ENCODE results near the gene DAB2IP.
"Not testable (repeated sequence)": the region's sequence is repeated elsewhere in the genome, so short reads cannot be mapped to it uniquely, and the experiment has no call there.

Gene DAB2IP

GRCh38 chr9:121788686-121789366 is 137.4 kb downstream of the DAB2IP start:
- H3K27ac ChIP-seq: no peak overlapping the region
- no peak for TF ChIP-seq CTCF (conservative IDR thresholded peaks at IDR 0.05)

- TF ChIP-seq CTCF (conservative IDR thresholded peaks at IDR 0.05): no peak
- no peak overlapping the region for H3K27ac ChIP-seq
Measured at GRCh38 chr9:121790841-121791240, 139.4 kb downstream of the DAB2IP start.

GRCh38 chr9:121792476-121792875 is 141.0 kb downstream of the DAB2IP start:
- not testable (repeated sequence) for H3K27ac ChIP-seq

- not testable (repeated sequence) for H3K27ac ChIP-seq
Measured at GRCh38 chr9:121794334-121794733, 142.9 kb downstream of the DAB2IP start.

GRCh38 chr9:121797081-121797480 is 145.6 kb downstream of the DAB2IP start:
- H3K27ac ChIP-seq: no peak overlapping the region
- no peak for TF ChIP-seq CTCF (conservative IDR thresholded peaks at IDR 0.05)

- H3K27ac ChIP-seq: no peak overlapping the region
- TF ChIP-seq CTCF (conservative IDR thresholded peaks at IDR 0.05): no peak
Measured at GRCh38 chr9:121798941-121799340, 147.5 kb downstream of the DAB2IP start.

GRCh38 chr9:121800376-121800775 is 148.9 kb downstream of the DAB2IP start:
- no peak overlapping the region for H3K27ac ChIP-seq
- TF ChIP-seq CTCF (conservative IDR thresholded peaks at IDR 0.05): no peak

- H3K27ac ChIP-seq: no peak overlapping the region
- no peak for TF ChIP-seq CTCF (conservative IDR thresholded peaks at IDR 0.05)
Measured at GRCh38 chr9:121801579-121801978, 150.1 kb downstream of the DAB2IP start.

GRCh38 chr9:121802753-121803152 is 151.3 kb downstream of the DAB2IP start:
- H3K27ac ChIP-seq: no peak overlapping the region
- no peak for TF ChIP-seq CTCF (conservative IDR thresholded peaks at IDR 0.05)

Data from VCaP (cell line).